Putamen (tissue), 1 donor: ENCODE data around the gene GYPC.
"Not testable (repeated sequence)": the region's sequence is repeated elsewhere in the genome, so short reads cannot be mapped to it uniquely, and the experiment has no call there.

Source experiments
- DNase-seq: peaks from one replicate; pipeline ENCODE4 v3.0.0-alpha.2; 2016; ENCODE audit warnings: low spot score

GYPC gene

DNA sequence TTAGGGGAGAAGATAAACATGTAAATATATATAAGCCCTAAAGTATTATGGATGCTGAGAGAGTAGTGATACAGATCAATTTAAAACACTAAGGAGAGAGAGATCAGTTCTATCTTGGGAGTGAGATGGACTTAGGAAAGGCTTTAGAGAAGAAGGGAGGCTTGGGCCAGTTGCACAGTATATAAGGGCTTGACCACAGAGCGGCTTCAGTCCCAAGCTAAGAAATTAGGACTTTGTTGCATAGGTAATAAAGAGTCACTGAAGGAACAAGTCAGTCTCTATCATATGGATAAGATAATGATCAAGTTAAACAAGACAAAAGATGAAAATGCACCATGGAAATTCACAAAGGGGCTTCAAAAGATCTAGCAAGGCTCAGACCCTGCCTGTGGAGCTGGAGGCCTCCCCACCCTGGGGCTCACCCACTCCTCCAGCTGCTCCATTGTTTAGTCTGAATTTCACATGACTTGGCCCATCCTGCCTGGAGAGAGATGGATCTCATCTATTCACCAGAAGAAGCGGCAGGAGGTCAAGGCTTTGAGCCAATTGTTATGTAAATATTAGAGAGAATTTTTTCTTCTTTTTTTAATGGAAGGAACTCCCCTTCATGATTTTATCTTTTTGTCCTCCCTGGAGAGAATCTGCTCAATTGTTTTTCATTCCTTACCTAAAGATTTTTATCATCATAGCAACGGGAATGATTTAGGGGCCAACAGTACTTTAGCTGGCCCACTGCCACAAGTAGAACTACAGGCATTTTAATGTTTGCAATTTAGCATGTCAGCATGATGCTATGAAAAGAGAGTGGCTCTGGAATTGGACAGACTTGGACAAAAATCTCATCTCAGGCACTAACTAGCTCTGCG lies 44.0 kb downstream of the GYPC start:
- DNase-seq = no peak

DNA sequence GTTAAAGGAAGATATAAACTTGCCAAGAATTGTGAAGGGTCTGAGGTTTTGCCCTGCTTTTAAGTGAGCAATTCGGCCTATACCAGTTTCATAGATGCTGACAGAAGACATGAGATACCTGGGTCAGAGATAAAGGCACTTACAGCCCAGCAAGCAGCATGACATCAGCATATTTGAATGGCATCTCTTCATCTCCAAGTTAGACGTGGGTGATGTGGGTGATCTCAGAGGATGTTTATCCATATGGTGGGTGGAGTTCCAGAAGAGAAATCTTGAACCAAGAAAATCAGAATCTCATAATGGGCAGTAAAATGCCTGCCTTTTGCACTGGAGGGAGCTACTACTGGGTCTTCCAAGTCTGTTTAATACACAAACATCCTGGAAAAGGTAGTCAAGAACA lies 44.7 kb downstream of the GYPC start:
- DNase-seq = no peak

DNA sequence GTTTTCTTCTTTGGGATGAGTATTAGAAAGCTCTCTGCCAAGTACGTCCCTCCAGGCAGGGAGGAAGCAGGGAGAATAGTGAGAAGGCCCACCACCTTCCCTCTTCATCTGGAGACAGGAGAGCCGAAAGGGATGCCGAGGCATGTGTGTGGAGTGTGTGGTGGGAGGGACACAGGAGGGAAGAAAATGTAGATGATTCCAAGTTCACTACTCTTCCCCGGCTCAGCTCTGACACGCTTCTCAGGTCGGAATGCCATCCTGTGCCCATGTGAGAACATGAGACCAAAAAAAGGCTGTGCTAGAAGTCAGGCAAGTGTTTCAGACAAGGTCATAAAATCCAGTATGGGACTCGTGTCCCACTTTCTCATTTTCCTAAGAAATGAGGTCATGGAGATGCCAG lies 47.4 kb downstream of the GYPC start:
- DNase-seq = no peak

- no peak for DNase-seq
These were observed 48.6 kb downstream of the GYPC start for GRCh38 chr2:126704434-126705160.

- DNase-seq = no peak
These were observed 51.2 kb downstream of the GYPC start for GRCh38 chr2:126707191-126707590.

DNA sequence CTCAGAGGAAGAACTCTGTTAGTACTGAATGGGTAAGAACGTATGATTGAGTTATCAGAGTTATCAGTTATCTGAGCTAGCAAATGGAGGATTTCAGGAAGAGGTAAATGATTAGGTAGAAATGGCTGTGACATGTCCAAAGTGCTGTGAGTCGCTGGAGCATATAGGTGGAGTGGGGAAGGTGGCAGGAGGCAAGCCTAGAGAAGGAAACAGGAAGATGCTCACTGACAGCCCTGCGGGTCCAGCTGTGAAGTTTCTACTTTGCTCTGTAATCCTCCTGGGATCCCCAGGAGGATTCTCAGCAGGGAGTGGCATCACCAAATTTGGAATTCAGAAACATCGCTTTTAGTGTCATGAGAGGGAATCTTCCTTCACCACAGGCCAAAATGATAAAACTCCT lies 52.0 kb downstream of the GYPC start:
- DNase-seq = no peak

- no peak for DNase-seq
These were observed 58.4 kb downstream of the GYPC start for GRCh38 chr2:126714191-126714965.

- DNase-seq = no peak
These were observed 59.2 kb downstream of the GYPC start for GRCh38 chr2:126715111-126715510.

DNA sequence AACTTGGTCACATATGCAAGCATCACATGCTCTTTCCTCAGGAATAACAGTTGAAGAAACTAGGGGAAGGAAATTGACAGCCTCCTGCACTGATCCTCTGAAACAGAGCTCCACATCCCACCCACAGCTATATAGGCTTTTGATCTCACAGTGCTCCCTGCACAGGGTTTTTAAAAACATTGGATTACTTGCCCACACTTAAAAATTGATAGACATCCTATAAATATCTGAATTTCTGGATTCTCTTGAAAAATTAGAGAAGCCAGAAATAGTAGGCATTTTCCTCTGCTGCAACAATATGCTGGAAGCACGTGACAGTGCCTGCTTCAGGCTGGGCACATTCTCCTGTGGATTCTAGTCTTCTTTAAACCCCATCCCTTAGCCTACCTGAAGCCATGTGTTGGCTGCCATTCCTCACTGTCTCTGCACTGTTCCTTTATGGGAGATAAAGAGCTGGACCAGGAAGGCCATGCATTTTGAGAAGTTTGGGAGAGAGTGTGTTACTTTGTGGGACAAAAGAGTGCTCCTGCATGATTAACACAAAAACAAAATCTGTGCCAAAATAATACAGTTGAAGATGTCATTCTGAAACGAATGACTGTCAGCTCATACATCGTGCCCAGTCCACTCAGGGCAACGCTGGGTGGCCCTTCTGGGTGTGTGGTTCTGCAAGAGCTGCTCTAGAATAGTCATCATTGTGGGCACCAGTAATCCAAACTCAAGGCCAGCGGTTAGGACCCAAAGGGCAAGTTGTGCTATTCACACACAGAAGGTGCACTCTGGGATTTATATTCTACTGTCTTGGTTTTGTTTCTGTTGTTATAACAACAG lies 59.8 kb downstream of the GYPC start:
- peak; percentile 54 for DNase-seq

DNA sequence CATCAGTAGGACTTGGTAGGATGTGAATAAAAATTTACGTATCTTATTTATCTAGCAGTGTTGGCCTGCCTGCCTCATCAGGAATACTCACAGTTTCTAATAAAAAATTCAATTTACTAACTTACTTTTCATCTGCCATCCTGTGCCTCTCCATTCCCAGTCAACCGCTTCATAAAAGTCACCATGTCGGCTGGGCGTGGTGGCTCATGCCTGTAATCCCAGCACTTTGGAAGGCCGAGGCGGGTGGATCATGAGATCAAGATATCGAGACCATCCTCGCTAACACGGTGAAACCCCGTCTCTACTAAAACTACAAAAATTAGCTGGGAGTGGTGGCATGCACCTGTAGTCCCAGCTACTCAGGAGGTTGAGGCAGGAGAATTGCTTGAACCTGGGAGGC lies 61.3 kb downstream of the GYPC start:
- not testable (repeated sequence) for DNase-seq

- DNase-seq = no peak
These were observed 62.0 kb downstream of the GYPC start for GRCh38 chr2:126717928-126718327.

- peak; percentile 20 for DNase-seq
These were observed 63.4 kb downstream of the GYPC start for GRCh38 chr2:126719191-126719832.

DNA sequence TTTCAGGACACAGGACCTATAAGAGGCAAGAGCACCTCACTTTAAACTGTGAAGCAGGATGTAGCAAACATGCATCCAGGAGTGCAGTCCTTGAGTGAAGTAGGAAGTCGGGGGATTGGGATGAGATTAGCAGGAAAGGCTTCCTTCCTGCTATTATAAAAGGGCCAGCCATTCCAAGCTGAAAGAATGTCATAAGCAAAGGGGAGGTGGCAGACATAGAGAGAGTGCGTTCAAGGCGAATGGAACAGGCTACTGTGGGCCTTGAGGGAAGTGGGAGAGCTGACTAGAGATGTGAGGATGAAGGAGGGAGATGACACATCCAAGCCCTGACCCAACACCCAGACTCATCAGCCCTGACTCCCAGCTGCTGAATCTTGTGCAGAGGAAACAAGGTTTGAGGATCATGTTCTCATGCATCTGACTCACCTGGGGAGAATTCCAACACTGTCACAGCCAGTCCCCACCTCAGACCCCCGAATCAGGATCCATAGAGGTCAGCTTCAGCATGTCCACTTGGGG lies 63.9 kb downstream of the GYPC start:
- no peak for DNase-seq

DNA sequence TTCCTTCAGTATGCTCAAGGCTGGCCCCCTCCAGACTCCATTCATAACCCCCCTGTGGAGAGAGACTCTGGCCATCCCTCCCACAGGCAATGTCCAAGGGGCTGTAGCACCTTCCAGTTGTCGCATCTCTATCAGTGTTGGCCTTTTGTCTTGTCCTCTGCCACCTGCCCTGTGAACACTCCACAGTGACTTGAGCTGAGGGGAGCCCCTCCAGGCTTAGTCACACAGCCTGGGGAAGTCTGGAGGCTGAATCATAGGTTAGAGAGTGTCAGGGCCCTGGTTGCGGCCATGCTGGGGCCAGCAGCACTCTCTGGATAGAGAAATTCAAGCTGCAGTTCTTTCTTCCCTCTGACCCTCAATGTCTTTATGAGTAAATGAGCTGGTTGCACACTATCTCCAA lies 64.7 kb downstream of the GYPC start:
- DNase-seq = no peak

DNA sequence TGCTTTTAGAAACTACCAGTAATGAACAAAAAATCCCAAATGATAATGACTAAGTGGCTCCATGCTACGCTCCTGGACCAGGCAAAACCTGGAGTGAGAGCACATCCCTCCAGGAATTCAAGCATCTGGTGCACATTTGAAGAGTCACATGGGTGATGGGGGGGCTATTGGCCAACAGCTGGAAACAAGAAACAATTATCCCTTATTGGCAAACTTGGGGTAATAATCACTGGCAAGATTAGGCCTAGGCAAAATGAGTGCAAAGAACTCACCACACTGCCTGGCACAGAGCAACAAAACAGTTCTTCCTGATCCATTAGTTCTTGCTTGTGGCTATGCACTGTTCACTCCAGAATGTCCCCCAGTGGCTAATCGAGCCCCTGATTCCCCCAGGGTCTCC lies 66.1 kb downstream of the GYPC start:
- DNase-seq = no peak

GRCh38 chr2:126722546-126722945 lies 66.6 kb downstream of the GYPC start:
- no peak for DNase-seq

DNA sequence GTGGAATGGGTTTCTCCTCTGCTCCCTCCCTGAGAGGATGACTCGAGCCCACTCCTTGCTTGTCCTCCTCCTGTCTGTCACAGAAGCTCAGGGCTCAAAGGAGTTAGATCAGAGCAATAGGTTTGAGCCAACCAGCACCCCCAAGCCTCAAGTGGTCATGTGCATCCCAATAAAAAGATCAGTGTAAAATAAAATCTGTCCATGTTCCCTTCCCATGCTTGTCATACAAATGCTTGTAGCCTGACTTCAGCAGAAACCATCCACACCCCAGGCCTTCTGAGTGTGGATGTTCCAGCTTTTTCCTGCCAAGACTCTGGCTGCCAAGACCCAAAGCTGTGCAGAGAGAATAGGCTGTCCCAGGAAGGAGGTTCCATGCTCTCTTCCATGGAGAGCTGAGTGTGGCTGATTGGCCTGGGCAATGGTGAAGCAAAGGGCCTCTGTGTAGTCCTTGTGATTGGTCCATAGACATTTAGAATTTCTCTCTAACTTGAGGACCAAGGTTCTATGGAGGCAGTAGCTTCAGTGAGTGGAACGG lies 67.4 kb downstream of the GYPC start:
- DNase-seq = no peak

DNA sequence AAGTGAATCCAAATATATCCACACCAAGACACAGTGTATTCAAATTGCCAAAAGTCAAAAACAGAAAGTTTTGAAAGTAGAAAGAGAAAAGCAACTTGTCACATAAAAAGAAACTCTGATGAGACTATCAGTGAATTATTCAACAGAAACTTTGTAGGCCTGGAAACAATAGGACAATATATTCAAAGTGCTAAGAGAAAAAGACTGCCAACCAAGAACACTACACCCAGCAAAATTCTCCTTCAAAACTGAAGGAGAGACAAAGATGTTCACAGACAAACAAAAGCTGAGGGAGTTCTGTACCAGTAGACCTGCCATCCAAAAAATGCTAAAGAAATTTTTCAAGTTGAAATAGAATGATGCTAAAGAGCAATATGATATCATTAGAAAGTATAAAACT lies 69.6 kb downstream of the GYPC start:
- no peak for DNase-seq

GRCh38 chr2:126729896-126730295 lies 73.9 kb downstream of the GYPC start:
- DNase-seq = no peak

GRCh38 chr2:126730655-126731054 lies 74.7 kb downstream of the GYPC start:
- DNase-seq = no peak

DNA sequence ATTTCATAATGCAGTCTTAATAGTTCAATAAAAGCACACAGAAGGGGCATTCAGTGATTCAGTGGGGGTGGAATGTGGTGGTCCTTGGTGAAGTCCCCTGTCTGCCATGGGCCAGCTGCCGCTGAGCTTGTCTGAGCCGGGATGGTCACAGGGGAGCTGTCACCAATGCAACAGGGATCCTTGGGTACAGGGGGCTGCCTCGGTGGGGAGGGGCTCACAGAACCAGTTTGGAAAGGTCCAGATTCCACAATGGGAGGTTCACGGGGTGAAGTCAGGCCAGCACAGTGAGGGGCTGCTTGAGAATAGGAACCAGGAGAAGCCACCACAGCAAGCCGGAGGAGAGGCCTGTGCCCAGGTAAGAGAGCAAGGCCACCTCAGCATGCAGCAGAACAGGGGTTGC lies 75.4 kb downstream of the GYPC start:
- no peak for DNase-seq
